Fibroblast of skin of abdomen (primary cell): Measurements from ENCODE around the gene EXOC2.
"Not testable (repeated sequence)": the region's sequence is repeated elsewhere in the genome, so short reads cannot be mapped to it uniquely, and the experiment has no call there.

Source experiments
- DNase-seq: peaks from one replicate; pipeline ENCODE4 v3.0.0-alpha.2; 2013

Gene EXOC2

DNA sequence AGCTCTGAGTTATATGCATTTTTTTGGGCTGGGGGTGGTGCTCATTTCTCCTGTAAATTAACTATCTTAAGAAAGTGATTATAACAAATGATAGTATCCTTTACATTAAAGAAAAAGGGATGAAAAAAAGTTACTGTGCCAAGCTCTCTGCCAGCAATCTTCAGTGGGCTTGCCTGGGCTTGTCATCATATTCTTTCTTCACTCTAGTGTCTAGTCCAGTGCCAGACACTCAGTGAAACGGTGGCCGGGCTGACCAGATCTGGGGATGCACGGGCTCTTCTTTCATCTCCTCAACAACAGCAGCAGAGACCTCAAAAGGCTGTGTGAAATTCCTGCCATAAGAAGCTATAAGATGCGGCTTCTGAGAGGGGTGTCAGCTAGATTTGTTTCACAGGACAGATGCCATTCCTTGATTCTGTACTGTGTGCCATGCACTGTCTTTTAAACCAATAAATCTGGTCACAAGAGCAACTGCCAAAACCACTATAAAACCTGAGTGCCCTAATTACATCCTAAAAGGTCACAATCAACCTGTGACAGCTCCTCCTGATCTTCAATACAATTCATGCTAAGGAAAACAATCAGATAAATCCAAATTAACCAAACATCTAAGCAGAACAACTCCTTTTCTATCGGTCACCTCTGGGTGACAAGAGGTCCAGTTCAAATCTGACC, 12.1 kb downstream of the EXOC2 start:
- no peak for DNase-seq

GRCh38 chr6:680251-680650, 12.7 kb downstream of the EXOC2 start:
- no peak for DNase-seq

- peak; percentile 35 for DNase-seq
Observed at GRCh38 chr6:679282-679681, 13.7 kb downstream of the EXOC2 start.

DNA sequence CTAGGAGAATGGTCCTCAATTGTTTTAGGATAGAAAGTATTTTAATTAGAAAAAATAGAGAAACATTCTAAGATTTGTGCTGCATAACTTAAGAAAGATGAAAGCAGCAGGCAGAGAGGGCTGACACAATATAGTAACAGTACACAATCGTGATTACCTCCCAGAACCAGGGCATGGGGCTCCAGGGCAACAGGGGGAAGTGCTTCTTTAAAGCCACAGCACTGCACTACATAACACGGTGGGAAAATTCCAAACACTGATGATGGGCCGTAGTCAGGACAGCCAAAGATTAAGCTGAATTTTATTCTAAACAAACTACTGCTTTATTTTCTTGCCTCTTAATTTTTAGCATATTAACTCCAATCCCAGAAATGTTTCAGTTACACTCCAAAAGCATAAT, 14.4 kb downstream of the EXOC2 start:
- DNase-seq = no peak

GRCh38 chr6:677919-678318, 15.0 kb downstream of the EXOC2 start:
- DNase-seq = no peak

GRCh38 chr6:674956-675355, 18.0 kb downstream of the EXOC2 start:
- DNase-seq = no peak

DNA sequence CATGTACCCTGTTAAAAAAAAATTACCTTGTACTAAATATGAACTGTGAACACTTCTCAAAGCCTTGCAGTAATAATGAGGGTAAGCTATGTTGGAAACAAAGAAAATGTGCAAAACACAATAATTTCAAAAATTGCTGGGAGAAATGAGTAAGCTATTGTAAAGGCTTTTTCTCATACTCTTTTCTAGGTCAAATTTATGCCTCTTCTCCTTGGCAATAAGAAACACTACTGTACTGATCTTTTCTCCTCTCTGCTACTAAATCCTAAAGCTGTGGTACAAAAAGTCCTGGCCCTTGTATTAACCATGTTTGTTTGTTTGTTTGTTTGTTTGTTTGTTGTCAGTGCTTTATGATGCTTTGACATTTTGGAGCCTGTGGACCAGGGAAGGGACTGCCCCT, 18.5 kb downstream of the EXOC2 start:
- no peak for DNase-seq

DNA sequence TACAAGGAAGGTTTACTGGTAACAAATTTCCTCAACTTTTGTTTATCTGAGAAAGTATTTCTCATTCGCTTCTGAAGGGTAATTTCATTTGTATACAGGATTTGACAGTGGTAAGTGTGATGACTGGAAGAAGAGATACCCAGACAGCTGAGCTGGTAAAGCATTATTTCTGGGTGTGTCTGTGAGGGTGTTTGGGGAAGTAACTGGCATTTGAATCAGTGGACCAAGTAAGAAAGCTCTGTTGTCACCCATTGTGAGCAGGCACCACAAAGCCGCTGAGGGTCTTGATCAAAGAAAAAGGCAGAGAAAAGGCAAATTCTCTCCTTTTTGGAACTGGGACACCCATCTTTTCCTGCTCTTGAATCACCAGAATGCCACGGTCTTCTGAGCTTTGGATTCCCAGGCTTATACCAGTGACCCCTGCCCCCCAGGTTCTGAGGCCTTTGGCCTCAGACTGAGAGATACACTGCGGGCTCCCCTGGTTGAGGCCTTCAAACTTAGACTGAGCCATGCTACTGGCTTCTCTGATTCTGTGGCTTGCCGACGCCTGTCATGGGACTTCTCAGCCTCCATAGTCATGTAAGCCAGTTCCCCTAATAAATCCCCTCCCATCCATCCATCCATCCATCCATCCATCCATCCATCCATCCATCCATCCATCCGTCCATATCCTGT, 25.5 kb downstream of the EXOC2 start:
- no peak for DNase-seq

- no peak for DNase-seq
Observed at GRCh38 chr6:665403-666267, 27.3 kb downstream of the EXOC2 start.

GRCh38 chr6:663788-664187, 29.2 kb downstream of the EXOC2 start:
- DNase-seq = not testable (repeated sequence)

DNA sequence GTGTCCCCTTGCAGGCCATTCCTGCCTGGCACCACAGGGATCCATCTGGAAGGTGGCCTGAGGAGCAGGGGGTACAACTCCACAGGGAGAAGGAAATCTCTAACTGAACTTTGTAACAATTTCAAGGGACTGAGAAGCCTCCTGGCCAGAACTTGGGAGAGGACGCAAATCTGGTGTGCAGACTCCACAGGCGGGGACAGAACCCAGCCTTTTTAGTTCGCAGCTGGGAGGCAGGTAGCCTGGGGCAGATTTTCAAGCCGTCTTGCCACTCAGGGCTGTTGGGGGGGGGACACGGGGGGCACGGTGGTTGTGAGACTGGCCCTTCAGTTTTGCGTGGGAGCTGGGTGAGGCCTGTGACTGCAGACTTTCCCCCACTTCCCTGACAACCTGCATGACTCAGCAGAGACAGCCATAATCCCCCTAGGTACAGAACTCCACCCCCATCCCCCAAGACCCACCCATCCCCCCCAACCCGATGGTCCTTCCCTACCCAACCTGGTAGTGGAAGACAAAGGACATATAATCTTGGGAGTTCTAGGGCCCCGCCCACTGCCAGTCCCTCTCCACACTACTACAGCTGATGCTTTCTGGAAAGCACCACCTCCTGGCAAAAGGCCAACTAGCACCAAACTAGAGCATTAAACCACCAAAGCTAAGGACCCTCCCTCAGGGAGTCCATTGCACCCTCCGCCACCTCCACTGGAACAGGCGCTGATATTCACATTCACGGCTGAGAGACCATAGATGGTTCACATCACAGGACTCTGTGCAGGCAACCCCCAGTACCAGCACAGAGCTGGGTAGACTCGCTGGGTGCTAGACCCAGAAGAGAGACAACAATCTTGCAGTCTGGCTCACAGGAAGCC, 33.0 kb downstream of the EXOC2 start:
- DNase-seq = no peak

- DNase-seq = peak; percentile 74
Observed at GRCh38 chr6:658244-658643, 34.7 kb downstream of the EXOC2 start.

GRCh38 chr6:657743-658142, 35.2 kb downstream of the EXOC2 start:
- no peak for DNase-seq

DNA sequence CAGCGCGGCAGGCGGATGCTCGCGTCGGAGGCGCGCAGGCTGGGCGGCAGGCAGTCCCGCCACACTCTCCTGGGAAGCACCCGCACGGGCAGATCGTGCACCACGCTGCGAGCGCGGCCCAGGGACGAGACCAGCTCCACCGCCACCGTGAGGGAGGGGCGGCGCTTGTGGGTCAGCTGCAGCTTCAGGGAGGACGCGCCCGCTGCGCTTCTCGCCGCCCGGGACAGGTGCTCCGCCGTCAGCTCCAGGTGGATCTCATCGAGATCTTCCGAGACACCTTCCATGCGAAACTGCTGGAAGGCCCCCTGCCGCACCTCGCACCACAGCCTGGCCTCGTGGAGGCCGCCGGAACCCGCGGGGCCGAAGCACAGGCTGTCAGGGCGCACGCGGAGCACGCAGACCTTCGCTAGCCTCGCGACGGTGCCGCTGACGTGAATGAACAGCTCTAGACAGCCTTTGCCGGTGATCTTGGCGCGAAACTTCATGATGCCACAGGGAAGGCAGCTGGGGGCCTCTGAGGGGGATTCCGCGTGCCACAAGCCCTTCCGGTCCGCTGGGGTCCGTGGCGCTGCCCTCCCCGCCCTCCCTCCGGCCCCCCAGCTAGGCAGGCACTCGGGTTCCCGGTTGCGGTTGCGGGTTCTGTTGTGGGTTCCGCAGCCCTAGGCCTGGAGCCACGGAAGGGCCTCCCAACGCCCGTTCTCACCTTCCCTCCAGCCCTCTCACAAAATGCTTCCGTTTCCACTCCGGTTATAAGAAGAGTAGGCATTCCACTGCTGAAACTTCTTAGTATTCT, 36.3 kb downstream of the EXOC2 start, which contains the start of gene HUS1B:
Gene HUS1B (minus strand): TSS at position 641 of the 793 bp plus-strand sequence. CDS start 156 bp downstream, at position 485.
- no peak for DNase-seq

DNA sequence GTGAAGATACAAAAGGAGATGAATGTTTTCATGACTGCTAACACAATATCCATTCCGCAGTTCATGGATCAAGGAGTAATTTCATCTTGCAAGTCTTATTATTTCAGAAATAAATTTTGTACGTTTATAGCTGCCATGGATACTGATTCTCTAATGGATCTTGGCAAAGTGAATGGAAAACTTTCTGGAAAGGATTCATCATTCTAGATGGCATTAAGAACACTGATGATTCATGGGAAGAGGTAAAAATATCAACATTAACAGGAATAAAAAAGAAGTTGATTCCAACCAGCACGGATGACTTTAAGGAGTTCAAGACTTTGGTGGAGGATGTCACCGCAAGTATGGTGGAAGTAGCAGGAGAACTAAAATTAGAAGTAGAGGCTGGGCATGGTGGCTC, 38.8 kb downstream of the EXOC2 start:
- no peak for DNase-seq

DNA sequence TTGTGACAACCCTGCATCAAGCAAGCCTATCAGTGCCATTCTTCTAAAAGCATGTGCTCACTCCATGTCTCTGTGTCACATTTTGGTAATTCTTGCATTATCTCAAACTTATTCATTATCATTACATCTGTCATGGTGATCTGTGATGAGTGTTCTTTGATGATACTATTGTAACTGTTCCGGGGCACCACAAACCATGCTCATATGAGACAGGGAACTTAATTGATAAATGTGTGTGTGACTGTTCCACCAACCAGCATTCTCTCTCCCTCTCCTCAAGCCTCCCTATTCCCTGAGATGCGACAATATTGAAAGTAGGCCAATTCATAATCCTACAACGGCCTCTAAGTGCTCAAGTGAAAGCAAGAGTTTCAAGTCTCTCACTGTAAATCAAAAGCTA, 40.1 kb downstream of the EXOC2 start:
- no peak for DNase-seq

DNA sequence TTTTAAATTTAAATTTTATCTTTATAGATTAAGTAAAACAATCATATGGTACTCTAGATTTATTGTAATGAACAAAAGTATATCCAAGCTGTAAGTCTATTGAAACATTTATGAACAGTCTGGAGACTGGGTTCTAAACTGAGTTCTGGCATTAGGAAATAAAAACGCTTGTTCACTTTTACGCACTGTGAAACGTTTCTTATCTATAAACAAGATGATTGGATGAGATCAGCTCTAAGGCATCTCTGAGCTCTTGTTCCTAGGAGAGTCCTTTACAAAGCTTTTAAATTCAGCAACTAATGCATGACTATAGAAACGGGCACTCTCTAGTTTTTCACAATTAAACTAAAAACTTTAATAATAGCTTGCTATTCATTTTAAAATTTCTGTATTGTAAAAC, 42.8 kb downstream of the EXOC2 start:
- no peak for DNase-seq

DNA sequence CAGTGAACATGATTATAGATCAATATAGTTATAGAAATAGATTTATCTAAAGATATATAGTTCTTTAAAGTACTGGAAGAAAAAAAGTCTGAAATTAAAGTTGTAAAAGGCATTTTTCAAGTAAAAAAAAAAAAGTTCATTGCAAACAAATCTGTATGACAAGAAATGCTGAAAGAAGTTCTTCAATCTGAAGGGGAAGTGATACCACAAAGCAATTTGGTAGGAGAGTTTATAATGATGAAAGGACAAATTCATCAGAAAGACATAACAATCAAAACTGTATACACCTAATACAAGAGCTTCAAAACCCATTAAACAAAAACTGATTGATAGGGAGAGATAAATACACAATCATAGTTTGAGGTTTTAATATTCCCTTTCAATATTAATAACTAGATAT, 50.1 kb downstream of the EXOC2 start:
- DNase-seq = no peak

- no peak for DNase-seq
Observed at GRCh38 chr6:641225-641985, 51.5 kb downstream of the EXOC2 start.

DNA sequence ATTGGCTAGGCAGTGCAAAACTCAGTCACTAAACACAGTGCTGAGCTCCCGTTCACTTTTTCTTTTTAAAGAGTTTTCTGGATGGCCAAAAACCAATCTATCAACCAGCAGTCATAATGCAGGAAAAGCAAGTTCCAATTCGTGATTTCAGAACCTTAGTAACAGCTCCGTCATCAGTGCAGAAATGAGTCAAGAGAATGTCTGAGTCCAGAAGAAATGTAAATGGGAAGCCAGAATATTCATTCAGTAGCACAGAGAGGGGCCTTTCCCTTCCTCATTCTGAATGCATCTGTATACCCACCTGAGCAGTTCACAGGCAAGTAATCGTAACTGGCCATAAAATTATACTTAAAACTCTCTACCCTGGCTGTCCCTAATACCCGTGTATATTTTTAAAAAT, 56.5 kb downstream of the EXOC2 start:
- no peak for DNase-seq

DNA sequence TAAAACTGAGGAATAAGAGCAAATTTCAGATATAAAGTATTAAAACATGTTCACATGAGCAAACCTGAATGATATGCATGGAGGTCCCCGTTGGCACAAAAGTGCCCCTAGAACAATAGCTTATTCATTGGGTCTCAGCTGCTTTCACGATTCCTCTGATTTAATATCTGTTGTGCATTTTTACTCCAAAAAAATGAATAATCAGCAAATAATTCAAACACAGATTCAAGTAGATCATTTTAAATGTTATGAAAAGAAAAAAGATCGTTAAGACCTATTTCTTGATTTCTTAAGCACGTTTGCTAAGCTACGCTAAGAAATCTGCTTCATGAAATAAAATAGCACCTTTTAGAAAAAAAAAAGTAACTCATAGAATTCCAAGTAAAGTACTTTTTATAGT, 57.7 kb downstream of the EXOC2 start:
- DNase-seq = no peak
